GM12891 (cell line): Measurements from ENCODE around the gene RP2.

Experiments used
- DNase-seq: peaks from one replicate; pipeline ENCODE4 v3.0.0; 2011; ENCODE audit warnings: low spot score; ENCODE audit not compliant: insufficient read length
- FAIRE-seq: peaks from 2 replicates; lab custom pipeline; 2011; peaks lifted over from hg19 to GRCh38; lab: Jason Lieb, UNC
- PAX5 ChIP-seq: IDR thresholded peaks from 2 replicates; pipeline ENCODE4 v1.6.1; 2011; ENCODE audit warnings: low read length, moderate library complexity, mild to moderate bottlenecking; ENCODE audit not compliant: insufficient read depth, severe bottlenecking
- POLR2A ChIP-seq: IDR thresholded peaks from 2 replicates; pipeline ENCODE4 v1.6.1; 2011; ENCODE audit warnings: low read depth, low read length, control low read depth
- POLR2AphosphoS5 ChIP-seq: IDR thresholded peaks from 2 replicates; pipeline ENCODE4 v1.6.1; 2011; ENCODE audit warnings: low read depth, low read length, control low read depth
- POU2F2 ChIP-seq: IDR thresholded peaks from 2 replicates; pipeline ENCODE4 v1.6.1; 2011; ENCODE audit warnings: low read depth, mild to moderate bottlenecking, control low read depth, low read length, moderate library complexity
- SPI1 ChIP-seq: IDR thresholded peaks from 2 replicates; pipeline ENCODE4 v1.6.1; 2011; ENCODE audit warnings: low read depth, low read length, control low read depth
- TAF1 ChIP-seq: IDR thresholded peaks from 2 replicates; pipeline ENCODE4 v1.6.1; 2011; ENCODE audit warnings: low read depth, low read length, control low read depth

RP2 gene

GRCh38 chrX:46913667-46914066 is 76.8 kb downstream of the RP2 start:
- FAIRE-seq: peak; percentile 35
- TF ChIP-seq PAX5 (no peak), TAF1 (no peak), POLR2A (no peak), POU2F2 (no peak), POLR2AphosphoS5 (no peak), SPI1 (no peak)
- no peak for DNase-seq

- FAIRE-seq: no peak
- no peak for TF ChIP-seq POU2F2
- DNase-seq: no peak
Measured at GRCh38 chrX:46916273-46916672, 79.4 kb downstream of the RP2 start.

GRCh38 chrX:46917622-46918021 is 80.8 kb downstream of the RP2 start:
- FAIRE-seq: no peak
- no peak for DNase-seq
- TF ChIP-seq POLR2A (no peak), POU2F2 (no peak), PAX5 (no peak), TAF1 (no peak), POLR2AphosphoS5 (no peak), SPI1 (no peak)

- no peak for DNase-seq
- TF ChIP-seq POLR2A: no peak
- TF ChIP-seq PAX5: no peak
- TF ChIP-seq SPI1: no peak
- no peak for TF ChIP-seq POLR2AphosphoS5
- no peak for TF ChIP-seq POU2F2
- TF ChIP-seq TAF1: no peak
- FAIRE-seq: no peak
Measured at GRCh38 chrX:46918434-46918833, 81.6 kb downstream of the RP2 start.

- DNase-seq: no peak
- TF ChIP-seq POLR2AphosphoS5 (no peak), SPI1 (no peak), PAX5 (no peak), TAF1 (no peak), POU2F2 (no peak), POLR2A (no peak)
- FAIRE-seq: no peak
Measured at GRCh38 chrX:46920235-46920634, 83.4 kb downstream of the RP2 start.

- FAIRE-seq: no peak
- TF ChIP-seq SPI1 (no peak), POLR2AphosphoS5 (no peak), POU2F2 (no peak), TAF1 (no peak), PAX5 (no peak), POLR2A (no peak)
Measured at GRCh38 chrX:46922611-46923010, 85.8 kb downstream of the RP2 start.

GRCh38 chrX:46927718-46928117 is 90.9 kb downstream of the RP2 start:
- DNase-seq (no peak), FAIRE-seq (no peak)
- no peak for TF ChIP-seq POU2F2

More at GRCh38 chrX:46922611-46923010, 85.8 kb downstream of the RP2 start:
- no peak for DNase-seq

- no peak for TF ChIP-seq PAX5
- no peak for TF ChIP-seq POLR2AphosphoS5
- TF ChIP-seq TAF1: no peak
- FAIRE-seq (no peak), DNase-seq (no peak)
Measured at GRCh38 chrX:46929439-46930261, 92.8 kb downstream of the RP2 start.
